Right renal pelvis (tissue), 4 donors: ENCODE data around the gene AGT. TPM values are rescaled to one million over a fixed set of nuclear protein-coding genes. Genes with fewer than 3 reads are reported as not detected.

Experiments
- DNase-seq, 4 donors: peaks; one replicate each; pipeline ENCODE4 v3.0.0-alpha.2; 2013; ENCODE audit warnings: low read depth in 4 of 4, low spot score in 3 of 4, missing footprints in 1 of 4
- polyA plus RNA-seq, 4 donors: library from polyadenylated mRNA; unstranded; fragments of 120-200 nt; gene quantifications; one replicate each; pipeline ENCODE4 v1.2.1, GENCODE V29; 2013; ENCODE audit not compliant: insufficient read length in 4 of 4

The AGT gene
- 10 to 100 TPM; 19.2 to 45.4 (median 34.0) TPM for polyA plus RNA-seq

DNA sequence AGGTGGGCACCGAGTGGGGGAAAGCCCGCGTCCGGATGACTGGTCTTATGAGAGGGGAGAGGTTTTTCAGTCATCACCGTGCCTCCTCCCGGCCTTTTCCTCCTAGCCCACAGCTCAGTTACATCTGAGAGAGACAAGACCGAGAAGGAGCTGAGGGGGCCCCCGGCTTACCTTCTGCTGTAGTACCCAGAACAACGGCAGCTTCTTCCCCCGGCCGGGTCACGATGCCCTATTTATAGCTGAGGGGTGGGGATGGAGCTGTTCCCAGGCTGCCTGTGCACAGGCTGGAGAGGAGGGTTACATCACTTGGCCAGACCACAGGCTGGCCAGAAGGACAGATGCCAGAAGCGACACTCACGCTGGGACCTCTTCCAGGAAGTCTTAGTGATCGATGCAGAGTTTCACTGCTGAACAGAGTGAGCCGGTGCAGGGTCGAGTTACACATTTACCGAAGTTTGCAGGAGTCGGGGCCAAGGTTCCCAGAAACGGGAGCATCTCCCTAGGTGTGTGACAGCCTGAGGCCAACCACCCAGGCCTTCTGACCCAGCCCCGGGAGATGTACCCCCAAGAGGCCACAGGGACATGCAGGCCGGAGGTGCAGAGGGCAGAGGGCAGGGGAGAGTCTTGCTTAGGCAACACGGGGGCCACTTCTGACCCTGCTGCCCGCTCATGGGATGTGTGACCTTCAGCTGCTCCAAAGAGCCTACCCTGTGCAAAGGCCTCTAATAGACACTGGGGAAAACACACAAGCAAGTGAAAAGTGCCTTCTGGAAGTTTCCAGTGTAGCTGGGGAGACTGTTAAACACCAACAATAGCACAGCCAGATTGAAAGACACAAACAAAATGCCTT is at the start of gene AGT:
Gene AGT, minus strand, starts transcription at position 208 of the 850 bp plus-strand sequence. CDS start 3,299 bp downstream, outside the sequence.
- DNase-seq, result no peak

DNA sequence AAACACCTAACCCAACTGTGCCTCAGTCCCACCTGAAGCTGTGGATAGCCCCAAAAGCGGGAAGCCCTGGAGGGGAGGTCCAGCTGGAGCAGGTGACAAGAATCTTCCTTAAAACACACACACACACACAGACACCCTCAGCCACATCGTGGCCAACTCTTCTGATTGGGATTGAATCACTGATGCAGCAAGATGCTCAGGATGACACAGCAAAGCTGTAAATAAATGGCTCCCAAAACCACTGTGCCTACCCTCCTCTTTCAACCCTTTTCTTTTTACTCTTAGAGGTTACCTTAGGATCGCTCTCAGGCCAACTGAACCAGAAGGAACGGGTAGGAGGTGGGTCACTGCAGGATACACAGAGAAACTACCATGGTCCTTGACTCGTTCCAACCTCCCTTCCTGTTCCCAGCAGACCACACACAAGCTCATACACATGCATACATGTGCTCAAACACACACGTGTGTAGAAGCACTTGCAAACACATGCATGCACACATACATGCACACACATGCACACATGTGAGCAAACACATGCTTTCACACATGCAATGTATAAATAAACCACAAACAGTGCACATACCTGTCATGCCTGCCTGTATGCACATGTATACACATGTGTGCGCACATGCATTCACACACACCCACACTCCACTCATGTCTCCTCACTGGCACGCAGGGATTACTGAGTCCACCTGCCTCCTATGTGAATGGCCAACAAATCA is 47.7 kb upstream of the AGT start:
- no peak for DNase-seq

DNA sequence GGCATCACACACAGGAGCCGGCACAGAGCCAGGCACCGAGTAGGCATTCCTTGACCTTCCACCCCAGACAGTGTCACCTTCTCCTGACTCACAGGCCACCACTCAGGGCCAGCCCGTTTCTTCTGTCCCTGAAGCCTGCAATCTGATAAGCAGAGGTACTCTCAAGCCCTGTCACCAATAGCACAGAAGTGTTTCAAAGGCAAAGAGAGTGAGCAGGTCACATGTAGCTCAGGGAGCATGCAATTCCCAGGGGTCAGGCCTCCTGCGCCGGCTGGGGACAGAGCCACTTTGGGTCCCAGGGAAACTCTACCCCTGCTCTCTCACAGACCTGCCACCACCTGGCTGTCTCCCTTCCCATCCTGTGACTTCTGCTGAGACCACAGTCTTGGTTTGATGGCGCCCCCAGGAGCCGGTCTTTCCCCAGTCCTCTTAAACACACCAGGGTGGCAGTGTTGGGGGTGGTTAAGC is 46.5 kb upstream of the AGT start:
- no peak for DNase-seq

DNA sequence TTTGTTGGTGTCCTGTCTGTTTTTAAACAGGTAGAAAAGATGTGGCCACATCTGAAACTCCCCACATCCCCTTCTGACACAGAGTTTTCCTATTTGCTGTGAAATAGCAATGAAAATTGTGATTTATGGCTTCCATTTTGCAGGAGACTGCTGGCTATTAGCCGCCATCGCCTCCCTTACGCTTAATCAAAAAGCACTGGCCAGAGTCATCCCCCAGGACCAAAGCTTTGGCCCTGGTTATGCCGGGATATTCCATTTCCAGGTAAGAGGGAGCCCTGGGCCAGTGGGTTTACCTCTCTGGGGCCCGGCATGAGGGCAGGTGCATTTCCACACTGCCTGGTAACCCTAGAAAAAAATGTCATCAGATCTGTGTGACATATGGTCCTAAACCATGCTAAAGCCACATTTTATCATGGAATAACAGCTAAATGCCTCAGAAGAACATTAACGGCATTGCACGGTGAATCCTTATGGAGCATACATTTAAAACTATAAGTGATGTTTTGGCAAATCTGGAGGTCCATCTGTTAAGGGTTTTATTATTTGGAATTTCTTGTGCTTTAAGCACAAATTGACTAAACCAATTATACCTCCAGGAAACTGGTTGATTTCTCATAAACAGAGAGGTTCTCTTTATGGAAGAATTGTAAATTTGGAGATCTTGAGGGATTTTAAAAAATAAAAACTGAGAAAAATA is 45.6 kb upstream of the AGT start:
- DNase-seq, result no peak

DNA sequence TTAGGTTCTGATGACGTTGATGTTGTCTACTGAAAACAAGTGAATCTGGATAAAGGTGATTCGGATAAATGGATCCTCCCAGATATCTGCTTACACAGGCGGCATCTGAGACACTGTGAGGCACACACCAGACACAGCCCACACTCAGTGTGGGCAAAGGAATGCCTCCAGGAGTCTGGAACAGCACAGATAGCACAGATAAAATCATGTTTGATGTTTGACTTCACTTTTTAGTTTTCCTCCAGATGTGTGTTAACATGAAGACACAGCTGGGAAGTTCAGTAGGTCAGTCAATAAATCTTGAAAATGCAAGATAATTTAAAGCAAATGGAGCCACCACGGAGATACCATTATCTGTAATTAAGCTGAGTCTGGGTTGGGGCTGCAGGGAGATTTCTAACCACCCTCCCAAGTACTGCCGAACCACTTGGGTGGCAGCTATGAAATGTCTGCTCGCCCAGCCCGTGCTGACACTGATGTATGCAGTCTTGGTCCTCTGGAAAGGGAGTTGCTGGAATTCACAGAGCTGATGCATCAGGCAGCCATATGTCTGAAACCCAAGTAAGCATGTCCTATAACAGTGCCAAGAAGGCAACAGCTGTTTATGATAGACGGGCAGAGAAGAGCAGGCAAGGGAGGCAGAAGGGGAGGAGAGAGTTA is 44.9 kb upstream of the AGT start:
- peak in 2 of 4 donors; percentile 43 to 56 for DNase-seq

DNA sequence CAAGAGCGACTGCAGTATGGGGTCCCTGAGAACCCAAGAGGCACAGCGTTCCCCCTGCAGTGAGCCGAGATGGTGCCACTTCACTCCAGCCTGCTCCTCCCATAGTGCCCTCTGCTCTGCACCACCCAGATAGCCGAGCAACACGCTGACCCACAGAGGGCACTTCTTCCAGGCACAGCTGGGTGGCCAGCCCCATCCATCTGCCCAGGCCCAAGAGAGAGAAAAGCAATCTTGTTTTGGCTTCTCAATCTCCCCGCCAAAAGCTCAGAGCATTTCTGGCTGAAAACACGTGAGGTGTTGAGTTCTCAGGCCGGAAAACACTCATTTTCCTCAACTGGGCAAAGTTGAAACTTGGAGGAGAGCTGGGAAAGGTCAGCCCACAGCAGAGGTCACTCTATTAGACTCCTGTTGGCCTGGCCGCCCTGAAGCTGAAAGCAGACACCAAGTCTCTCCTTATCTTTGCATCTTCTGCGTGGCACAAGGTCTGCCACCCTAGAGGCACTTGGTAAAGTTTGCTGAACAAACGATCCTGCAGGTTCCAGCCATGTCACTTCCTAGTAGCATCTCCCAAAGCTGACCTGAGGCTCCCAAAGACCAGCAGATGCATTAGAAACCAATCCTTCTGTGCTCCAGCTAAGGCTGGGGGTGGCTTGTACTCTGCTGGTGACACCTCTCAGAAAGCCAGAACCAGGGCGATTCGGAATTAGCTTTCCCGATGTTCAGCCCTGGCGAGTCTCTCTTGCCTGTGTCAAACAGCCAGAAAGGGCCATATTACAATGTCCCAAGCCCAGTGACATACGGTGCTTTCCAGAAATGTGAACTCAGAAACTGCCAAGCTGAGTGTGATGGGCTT is 44.2 kb upstream of the AGT start:
- DNase-seq, result no peak

DNA sequence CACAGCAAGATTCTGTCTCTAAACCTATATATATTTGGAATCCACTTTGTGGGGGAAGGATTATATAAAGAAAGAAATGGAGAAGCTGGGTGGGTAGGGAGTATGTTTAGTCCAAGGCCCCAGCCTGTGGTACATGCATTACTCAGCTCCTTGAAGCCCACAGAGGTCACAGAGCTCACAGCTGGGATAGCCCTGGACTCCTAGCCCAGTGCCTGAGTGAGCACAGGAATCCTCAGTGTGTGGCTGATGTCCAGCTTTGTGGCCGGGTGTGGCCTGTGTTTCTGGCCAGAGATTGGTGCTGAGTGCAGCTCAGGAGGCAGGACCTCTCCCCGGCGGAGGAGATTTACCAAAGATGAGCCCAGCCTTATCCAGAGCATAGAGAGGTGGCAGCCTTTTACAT is 40.9 kb upstream of the AGT start:
- DNase-seq, result no peak

DNA sequence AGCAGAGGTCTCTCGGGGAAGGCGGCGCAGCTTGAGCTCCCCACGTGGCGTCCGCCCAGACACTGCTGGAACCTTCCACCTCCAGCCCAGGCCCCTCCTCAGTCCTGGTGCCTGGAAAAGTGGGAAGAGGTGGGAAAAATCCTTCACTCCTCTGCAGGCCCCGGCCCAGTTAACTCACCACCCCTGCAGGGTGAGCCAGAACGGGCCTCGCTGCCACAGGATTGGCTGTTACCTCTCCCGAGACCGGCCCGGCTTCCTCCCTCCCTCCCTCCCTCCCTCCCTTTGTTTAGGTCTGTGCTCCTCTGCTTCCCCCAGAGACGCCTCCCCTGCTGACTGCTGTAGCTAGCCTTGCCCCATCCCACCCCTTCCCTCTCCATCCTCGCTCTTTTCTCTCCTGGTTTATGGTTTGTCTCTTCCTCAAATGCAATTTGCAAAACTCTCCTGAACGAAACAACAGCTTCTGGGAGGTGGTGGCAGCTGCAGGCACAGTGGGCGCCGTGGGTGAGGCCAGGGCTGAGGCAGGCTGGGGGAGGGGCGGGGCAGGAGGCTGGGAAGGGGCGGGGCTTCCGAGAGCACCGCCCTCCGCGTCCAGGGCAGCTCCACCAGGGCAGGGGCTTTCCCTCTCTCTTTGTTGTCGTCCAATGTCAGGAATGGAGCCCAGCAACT is 39.8 kb upstream of the AGT start:
- no peak for DNase-seq

DNA sequence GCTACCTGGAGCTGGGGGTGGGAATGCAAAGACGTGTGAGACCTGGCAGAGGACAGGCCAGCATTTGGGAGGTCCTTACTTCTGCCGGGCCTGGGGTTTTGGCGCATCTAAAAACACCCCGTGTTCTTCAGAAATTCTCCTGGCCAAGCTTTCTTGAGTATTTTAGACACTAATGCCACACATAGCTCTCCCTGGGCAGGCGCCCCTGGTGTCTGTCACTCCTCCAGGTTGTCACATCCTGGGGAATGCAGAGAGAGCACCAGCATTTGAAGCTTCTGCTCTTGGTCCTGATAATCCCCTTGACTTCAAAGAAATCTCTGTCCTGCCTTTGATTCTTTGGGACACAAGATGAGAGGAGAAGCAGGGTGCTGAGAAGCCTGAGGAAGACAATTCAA is 39.3 kb upstream of the AGT start:
- DNase-seq, result no peak

DNA sequence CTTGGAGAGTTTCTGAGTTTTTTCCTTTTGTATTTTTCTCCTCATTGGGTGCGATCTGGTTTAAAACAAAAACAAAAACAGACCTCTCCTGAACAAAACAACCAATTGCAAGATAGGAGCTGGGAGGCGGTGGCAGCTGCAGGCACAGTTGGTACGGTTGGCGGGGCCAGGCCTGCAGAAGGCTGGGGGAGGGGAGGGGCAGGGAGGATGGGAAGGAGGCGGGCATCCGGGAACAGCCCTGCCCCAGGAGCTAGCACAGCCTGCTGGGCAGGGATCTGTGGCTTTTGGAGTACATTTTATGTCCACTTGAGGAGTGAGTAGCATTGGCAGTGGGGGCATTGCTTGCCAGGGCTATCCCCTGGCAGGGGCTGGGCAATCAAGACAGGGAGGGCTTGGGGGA is 38.5 kb upstream of the AGT start:
- DNase-seq, result no peak

DNA sequence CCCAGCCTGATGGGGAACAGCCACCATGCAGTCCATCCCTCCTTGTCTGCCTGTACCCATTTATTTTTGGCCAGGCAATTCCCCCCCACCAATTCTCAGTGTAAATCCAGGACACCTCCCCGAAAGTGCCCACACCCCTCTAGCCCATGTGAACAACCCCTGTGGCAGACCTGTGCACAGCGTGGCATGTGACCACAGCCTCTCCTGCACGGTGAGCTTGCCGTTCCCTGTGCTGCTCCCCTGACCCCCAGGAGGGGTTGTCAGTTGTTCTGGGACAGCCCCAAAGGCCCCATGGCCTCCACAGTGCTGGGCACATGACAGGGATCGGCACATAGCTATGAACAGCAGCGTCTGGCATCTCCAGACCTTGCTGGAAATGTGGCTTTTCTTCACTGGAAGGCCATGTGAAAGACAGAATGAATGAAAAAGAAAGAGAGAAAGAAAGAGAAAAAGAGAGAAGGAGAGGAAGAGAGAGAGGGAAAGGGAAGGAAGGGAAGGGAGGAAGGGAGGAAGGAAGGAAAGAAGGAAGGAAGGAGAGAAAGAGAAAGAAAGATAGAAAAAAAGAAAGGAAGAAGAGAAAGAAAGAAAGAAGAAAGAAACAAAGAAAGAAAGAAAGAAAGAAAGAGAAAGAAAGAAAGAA is 37.2 kb upstream of the AGT start:
- no peak for DNase-seq

DNA sequence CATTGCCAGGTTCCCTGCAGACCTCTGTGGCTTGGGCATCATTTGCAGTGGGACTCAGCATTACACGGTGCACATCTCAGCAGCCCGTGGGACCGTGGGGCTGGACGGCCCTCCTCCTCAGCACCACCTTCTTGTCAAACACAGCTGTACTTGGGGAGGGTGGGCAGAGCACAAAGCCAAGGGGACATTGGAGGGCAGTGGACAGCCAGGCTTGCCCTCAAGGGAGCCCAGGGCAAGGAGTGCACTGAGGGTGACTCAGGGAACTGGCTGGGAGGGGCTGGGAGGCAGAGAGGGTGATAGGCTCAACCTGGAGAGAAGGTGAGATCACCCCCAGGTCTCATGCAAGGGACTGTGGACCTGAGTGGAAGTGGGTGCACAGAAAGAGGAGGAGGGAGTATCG is 36.7 kb upstream of the AGT start:
- DNase-seq, result no peak

DNA sequence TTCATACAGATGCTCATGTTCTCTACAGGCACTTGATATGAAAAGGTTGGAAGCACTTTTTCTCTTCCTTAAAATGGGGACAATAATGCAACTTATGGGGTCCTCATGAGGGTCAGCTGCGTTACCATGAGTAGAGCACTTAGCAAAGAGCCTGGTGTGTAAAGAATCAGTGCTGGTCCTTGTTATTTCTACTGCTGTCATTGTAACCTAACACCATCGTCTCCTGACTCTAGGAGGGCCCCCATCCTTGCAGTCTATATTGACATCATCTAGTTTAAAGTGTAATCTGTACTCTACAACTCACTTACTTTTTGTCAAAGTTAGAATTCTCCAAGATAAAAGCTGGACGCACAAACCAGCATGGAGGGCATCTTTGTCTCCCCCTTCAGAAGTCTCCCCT is 35.7 kb upstream of the AGT start:
- DNase-seq, result no peak

DNA sequence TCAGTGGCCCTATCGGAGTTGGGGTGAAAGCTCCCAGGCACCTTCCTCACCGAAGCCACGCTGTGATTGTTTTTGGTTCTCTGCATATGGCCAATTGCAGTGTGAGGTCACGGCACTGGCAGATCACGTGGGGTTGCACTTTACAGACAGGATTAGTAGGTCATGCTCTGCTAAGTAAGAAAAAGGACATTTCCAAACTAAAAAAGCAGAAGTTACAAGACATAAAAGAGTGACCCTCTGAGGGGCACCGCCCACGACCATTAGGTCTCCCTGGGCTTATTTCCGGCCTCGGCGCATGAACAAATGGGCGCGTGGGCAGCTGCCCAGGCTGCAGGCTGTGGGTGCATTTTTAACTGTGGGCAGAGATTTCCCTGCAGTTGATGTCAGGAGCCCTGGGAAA is 35.2 kb upstream of the AGT start:
- no peak for DNase-seq

DNA sequence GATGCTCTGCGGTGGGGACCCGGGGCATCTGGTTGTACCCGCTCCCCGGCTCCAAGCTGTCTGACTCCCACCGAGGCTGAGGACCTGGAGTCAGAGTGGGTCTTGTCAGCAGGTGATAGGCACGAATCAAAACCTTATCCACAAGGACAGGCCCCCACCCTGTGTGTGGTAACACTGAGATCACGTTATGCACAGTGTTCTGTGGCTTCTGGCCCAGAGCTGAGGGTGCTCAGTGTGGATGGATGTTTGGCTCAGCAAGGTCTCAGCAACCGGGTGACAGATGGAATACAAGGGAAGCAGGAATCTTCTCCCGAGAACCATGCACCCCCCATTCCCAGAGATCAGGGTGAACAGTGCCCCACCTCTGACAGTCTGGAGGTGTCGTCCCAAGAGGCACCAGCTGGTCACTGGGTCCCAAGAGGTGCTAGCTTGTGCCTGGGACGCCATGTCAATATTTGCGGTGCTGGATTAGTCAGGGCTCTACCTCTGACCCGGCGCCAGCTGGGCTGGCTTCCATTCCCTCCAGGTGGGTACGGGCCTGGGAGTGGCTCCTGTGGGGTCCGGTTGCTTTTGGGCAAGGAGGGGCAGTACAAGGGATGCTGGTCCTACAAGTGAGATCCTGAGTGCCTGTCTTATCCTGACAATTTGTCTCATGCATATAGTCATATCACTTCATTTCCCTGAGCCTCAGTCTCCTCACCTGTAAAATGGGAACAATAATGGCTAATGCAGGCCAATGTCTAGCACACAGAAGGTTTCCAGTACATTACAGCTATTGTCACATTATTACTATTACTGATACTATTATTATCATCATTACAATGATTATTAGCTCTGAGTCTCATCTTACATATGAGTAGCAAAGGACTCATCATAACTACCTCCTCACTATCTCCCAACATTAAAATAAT is 34.2 kb upstream of the AGT start:
- no peak for DNase-seq

DNA sequence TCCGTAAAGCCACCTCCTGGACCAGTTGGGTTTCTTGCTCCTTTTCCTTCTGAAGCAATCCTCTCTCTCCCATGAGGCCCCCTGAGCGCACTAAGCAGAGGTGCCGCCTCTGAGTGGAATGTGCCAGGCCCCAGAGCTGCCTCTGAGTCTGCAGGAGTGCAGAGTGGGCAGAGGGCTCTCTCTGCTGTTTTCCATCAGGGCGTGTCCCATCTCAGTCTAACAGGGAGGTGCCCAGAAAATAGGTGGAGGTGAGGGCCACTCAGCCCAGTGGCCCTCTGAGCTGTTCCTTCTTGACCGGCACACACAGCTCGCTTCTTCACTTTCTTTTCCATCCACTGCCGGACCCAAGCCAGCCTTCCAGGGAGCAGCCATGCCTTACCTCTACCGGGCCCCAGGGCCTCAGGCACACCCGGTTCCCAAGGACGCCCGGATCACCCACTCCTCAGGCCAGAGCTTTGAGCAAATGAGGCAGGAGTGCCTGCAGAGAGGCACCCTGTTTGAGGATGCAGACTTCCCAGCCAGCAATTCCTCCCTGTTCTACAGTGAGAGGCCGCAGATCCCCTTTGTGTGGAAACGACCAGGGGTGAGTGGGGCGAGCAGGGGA is 33.3 kb upstream of the AGT start, which contains the start of gene CAPN9:
Gene CAPN9, plus strand, starts transcription at position 262 of the 604 bp plus-strand sequence. Its CDS starts 109 bp downstream, at position 371.
- no peak for DNase-seq

DNA sequence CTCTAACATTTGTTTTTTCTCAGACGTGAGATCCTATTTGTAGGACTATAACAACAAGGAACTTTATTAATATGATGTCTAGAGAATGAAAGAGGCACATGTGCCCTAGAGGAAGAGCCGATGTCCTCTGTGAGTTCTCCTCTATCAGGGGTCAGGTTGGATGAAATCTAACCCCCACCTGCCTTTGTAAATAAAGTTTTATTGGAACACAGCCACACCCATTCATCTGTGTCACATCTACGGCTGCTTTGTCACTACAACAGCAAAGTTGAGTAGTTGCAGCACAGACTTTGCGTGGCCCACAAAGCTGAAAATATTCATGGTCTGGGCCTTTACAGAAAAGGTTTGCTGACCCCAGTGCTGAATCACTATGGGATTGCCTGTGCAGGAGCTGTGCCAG is 32.7 kb upstream of the AGT start:
- no peak for DNase-seq
